GM12878 (cell line): ENCODE data around the gene TEX101. TPM values are rescaled to one million over a fixed set of nuclear protein-coding genes. Genes with fewer than 3 reads are reported as not detected.

Source experiments
- ATAC-seq: fragments of 200-7000 bp; cut with Tn5 transposase; 3 replicates; pipeline ENCODE4 v1.9.1; 2020; ENCODE audit warnings: mild to moderate bottlenecking, moderate library complexity
- BruUV-seq: library from RNA; stranded (reverse); fragments of 400-500 nt; replicated peaks from 2 replicates; lab custom pipeline; 2021; lab: Mats Ljungman, UMichigan
- CTCF ChIA-PET: fragments of 300-600 bp; sonication (Branson Sonifier 250); formaldehyde crosslinking; extraction: SDS; loops from one replicate; lab custom pipeline; 2021; ENCODE audit warnings: inconsistent platforms; lab: Yijun Ruan, JAX
- POLR2A ChIA-PET: fragments of 350-600 bp; formaldehyde crosslinking; extraction: SDS; loops from one replicate; lab custom pipeline; 2021; ENCODE audit warnings: inconsistent platforms; lab: Charles Lee
- RAD21 ChIA-PET: fragments of 300-600 bp; sonication (Branson Sonifier 250); formaldehyde crosslinking; loops from one replicate; lab custom pipeline; 2023; ENCODE audit warnings: antibody characterized with exemption; ENCODE audit not compliant: unreplicated experiment; lab: Charles Lee
- SMC1A ChIA-PET: fragments of 300-600 bp; sonication (Branson Sonifier 250); formaldehyde crosslinking; loops from one replicate; lab custom pipeline; 2023; ENCODE audit not compliant: unreplicated experiment, uncharacterized antibody; lab: Charles Lee
- DNase-seq: peaks from one replicate; pipeline ENCODE4 v3.0.0-alpha.2; 2011; ENCODE audit warnings: low read depth, low spot score
- FAIRE-seq: peaks from 3 replicates; lab custom pipeline; 2011; peaks lifted over from hg19 to GRCh38; lab: Jason Lieb, UNC
- H2AFZ ChIP-seq: 2 replicates; pipeline ENCODE4 v1.6.0; 2011; ENCODE audit warnings: low read depth, low read length, control low read depth; ENCODE audit not compliant: control insufficient read depth
- H3K27ac ChIP-seq: 2 replicates; pipeline ENCODE4 v1.5.1; 2011; ENCODE audit warnings: control low read depth; ENCODE audit not compliant: control insufficient read depth, insufficient read depth
- H3K27me3 ChIP-seq, 2 experiments: replicated peaks in 1 of 2; 2 replicates each; pipeline versions ENCODE4 v1.6.0 to v1.6.1; 2011; ENCODE audit warnings: low read length in 1 of 2; ENCODE audit not compliant: control insufficient read depth in 2 of 2, insufficient read depth in 2 of 2
- H3K36me3 ChIP-seq, 2 experiments: 2 replicates each; pipeline ENCODE4 v1.5.1; 2011; ENCODE audit warnings: low read length in 1 of 2; ENCODE audit not compliant: control insufficient read depth in 2 of 2, insufficient read depth in 2 of 2
- H3K4me1 ChIP-seq: 2 replicates; pipeline ENCODE4 v1.6.1; 2011; ENCODE audit warnings: mild to moderate bottlenecking, low read length, moderate library complexity, mixed read lengths; ENCODE audit not compliant: control insufficient read depth, insufficient read depth
- H3K4me2 ChIP-seq: 2 replicates; pipeline ENCODE4 v1.6.0; 2011; ENCODE audit warnings: control low read depth; ENCODE audit not compliant: control insufficient read depth, insufficient read depth
- H3K4me3 ChIP-seq: fragments of 200-600 bp; sonication (generic); 2 replicates; pipeline ENCODE4 v1.5.1; 2016
- H3K79me2 ChIP-seq: 2 replicates; pipeline ENCODE4 v1.6.0; 2011; ENCODE audit warnings: low read length; ENCODE audit not compliant: control insufficient read depth, insufficient read depth
- H3K9ac ChIP-seq: 2 replicates; pipeline ENCODE4 v1.8.0; 2011; ENCODE audit warnings: low read length, control low read depth, mixed read lengths; ENCODE audit not compliant: control insufficient read depth, insufficient read depth
- H3K9me3 ChIP-seq: replicated peaks from 3 replicates; pipeline ENCODE4 v1.5.1; 2011; ENCODE audit warnings: mild to moderate bottlenecking, low read length; ENCODE audit not compliant: control insufficient read depth, insufficient read depth
- H4K20me1 ChIP-seq: 2 replicates; pipeline ENCODE4 v1.6.0; 2011; ENCODE audit not compliant: control insufficient read depth, insufficient read depth
- BCL11A ChIP-seq: IDR thresholded peaks from 2 replicates; pipeline ENCODE4 v1.6.1; 2011; ENCODE audit warnings: low read depth, low read length
- CEBPZ ChIP-seq: fragments of 150-350 bp; IDR thresholded peaks from 2 replicates; pipeline ENCODE4 v1.6.1; 2016; ENCODE audit warnings: low read depth, low read length
- CREB1 ChIP-seq: IDR thresholded peaks from 2 replicates; pipeline ENCODE4 v1.6.1; 2012; ENCODE audit warnings: low read depth, mild to moderate bottlenecking, inconsistent platforms
- CREM ChIP-seq: IDR thresholded peaks from 2 replicates; pipeline ENCODE4 v1.6.1; 2014; ENCODE audit warnings: antibody characterized with exemption, low read depth
- ESRRA ChIP-seq: IDR thresholded peaks from 2 replicates; pipeline ENCODE4 v1.6.1; 2012; ENCODE audit warnings: mild to moderate bottlenecking, low read length, improper control_type of control experiment
- IKZF2 ChIP-seq, 2 experiments: fragments of 450-650 bp; IDR thresholded peaks; 2 replicates each; pipeline ENCODE4 v1.6.1; 2017; ENCODE audit warnings: mild to moderate bottlenecking in 2 of 2, moderate library complexity in 2 of 2
- KAT2A ChIP-seq: conservative IDR thresholded peaks from 2 replicates; pipeline ENCODE4 v1.6.1; 2011; ENCODE audit warnings: low read depth, low read length; ENCODE audit not compliant: control insufficient read depth
- KDM1A ChIP-seq: fragments of 200-600 bp; sonication (generic); IDR thresholded peaks from 2 replicates; pipeline ENCODE4 v1.6.1; 2016; ENCODE audit warnings: borderline replicate concordance
- MLLT1 ChIP-seq: fragments of 450-650 bp; IDR thresholded peaks from 2 replicates; pipeline ENCODE4 v1.6.1; 2016; ENCODE audit warnings: mild to moderate bottlenecking
- NKRF ChIP-seq: fragments of 450-650 bp; conservative IDR thresholded peaks from 2 replicates; pipeline ENCODE4 v1.6.1; 2017; ENCODE audit warnings: mild to moderate bottlenecking, moderate library complexity
- NR2C2 ChIP-seq: IDR thresholded peaks from 2 replicates; pipeline ENCODE4 v1.6.1; 2011; ENCODE audit warnings: borderline replicate concordance, low read depth; ENCODE audit not compliant: control insufficient read depth, insufficient read length
- PKNOX1 ChIP-seq: fragments of 450-650 bp; IDR thresholded peaks from 2 replicates; pipeline ENCODE4 v1.6.1; 2016; ENCODE audit warnings: mild to moderate bottlenecking
- POLR2A ChIP-seq: IDR thresholded peaks from 2 replicates; pipeline ENCODE4 v1.6.1; 2011; ENCODE audit warnings: low read depth, mild to moderate bottlenecking, low read length
- RB1 ChIP-seq: fragments of 450-650 bp; formaldehyde crosslinking; IDR thresholded peaks from 2 replicates; pipeline ENCODE4 v1.6.1; 2017; ENCODE audit warnings: mild to moderate bottlenecking, borderline replicate concordance
- STAT1 ChIP-seq: fragments of 450-650 bp; conservative IDR thresholded peaks from 2 replicates; pipeline ENCODE4 v1.6.1; 2014; ENCODE audit warnings: antibody characterized with exemption, mild to moderate bottlenecking
- ZNF24 ChIP-seq: fragments of 450-650 bp; IDR thresholded peaks from 2 replicates; pipeline ENCODE4 v1.6.1; 2017; ENCODE audit warnings: antibody characterized with exemption, mild to moderate bottlenecking
- ZNF622 ChIP-seq: fragments of 450-650 bp; IDR thresholded peaks from 2 replicates; pipeline ENCODE4 v1.6.1; 2017; ENCODE audit warnings: mild to moderate bottlenecking, inconsistent platforms
- WGBS: methylation state at CpG from one replicate; pipeline ENCODE4 v1.1.6; 2016; ENCODE audit warnings: low lambda C conversion rate; ENCODE audit not compliant: insufficient replicate concordance, insufficient coverage; ENCODE audit errors: missing lambda C conversion rate; 5-methylcytosine and 5-hydroxymethylcytosine counted together
- in situ Hi-C: fragments of 300-500 bp; cut with MboI; formaldehyde crosslinking; loops from 9 replicates; pipeline ENCODE4 v1.14.3; 2018; ENCODE audit warnings: mixed read lengths
- intact Hi-C: fragments of 100-400 bp; cut with micrococcal nuclease; formaldehyde crosslinking; loops from one replicate; pipeline ENCODE4 v1.14.2; 2022; ENCODE audit not compliant: unreplicated experiment
- polyA plus RNA-seq, 11 experiments: library from polyadenylated mRNA; depleted of rRNA in 4 of 11; unstranded in 6 of 11; stranded (reverse) in 5 of 11; fragments of >200 nt; fragmentation: Nextera tagmentation in 4 of 11; fragmentation: Illumina TruSeq in 1 of 11; extraction: Ambion mirVana in 4 of 11; extraction: Trizol in 1 of 11; gene quantifications; 1 replicate in 1 of 11; 2 replicates in 10 of 11; pipeline versions ENCODE4 v1.2.1 to v1.2.3, GENCODE V29; 2011 to 2016; ENCODE audit warnings: inconsistent platforms in 2 of 11, missing spikeins in 2 of 11, low read depth in 1 of 11
- total RNA-seq, 4 experiments: library from RNA; depleted of rRNA in 3 of 4; stranded (reverse); fragments of >200 nt in 3 of 4; fragmentation: Illumina TruSeq in 1 of 4; extraction: Trizol in 1 of 4; gene quantifications; 2 replicates each; pipeline versions ENCODE4 v1.2.1 to v1.2.3, GENCODE V29; 2013 to 2021

Gene TEX101
- total and polyA plus RNA-seq, 10 of the 15 experiments (the other 5 are each of a cell fraction or from before 2014, with no cell fraction given): not detected

GRCh38 chr19:43461303-43461702 is 46.6 kb downstream of the TEX101 start:
- H3K4me3 ChIP-seq: no peak overlapping the region
- no peaks in the 10 kb centered on the region for H3K27me3 ChIP-seq
- POLR2A ChIA-PET: no interaction called here
- no peak for ATAC-seq
- no peak overlapping the region for H3K4me2 ChIP-seq
- RAD21 ChIA-PET: interaction anchor here (0.7 to 1.0 kb wide), 2 partner anchors 14 to 43 kb away, joined by 3 read pairs; no protein-coding TSS in a partner anchor
- no peak for DNase-seq
- whole genome bisulfite sequencing: 55% methylated on average over 12 of the region's 12 CpGs
- no peak overlapping the region for H3K9ac ChIP-seq
- CTCF ChIA-PET: interaction anchor here (2.1 to 2.4 kb wide), 2 partner anchors 14 to 43 kb away, joined by 7 to 11 read pairs; partner anchors contain the start of gene PHLDB3
- no peak overlapping the region for H2AFZ ChIP-seq
- no peaks in the 10 kb centered on the region for H4K20me1 ChIP-seq
- H3K4me1 ChIP-seq: peaks cover 8% of the 10 kb centered on the region; the same call in 1 of the 2 replicates
- BruUV-seq: no TSS peak
- intact Hi-C loops: loop anchor here (5.0 kb wide), 1 partner anchor 41 kb away; the partner anchor contains the start of gene PHLDB3
- H3K27ac ChIP-seq: no peak overlapping the region
- no peaks in the 10 kb centered on the region for H3K9me3 ChIP-seq
- SMC1A ChIA-PET: interaction anchor here (1.1 to 4.5 kb wide), 2 partner anchors 13 to 58 kb away, joined by 5 to 21 read pairs; no protein-coding TSS in a partner anchor
- in situ Hi-C loops: no loop called here
- no peak for FAIRE-seq
- H3K36me3 ChIP-seq: no peaks in the 10 kb centered on the region
- no peaks in the 10 kb centered on the region for H3K79me2 ChIP-seq
- TF ChIP-seq CREM: no peak
- TF ChIP-seq KDM1A: no peak
- TF ChIP-seq IKZF2 (IDR thresholded peaks at IDR 0.05): no peak
- TF ChIP-seq BCL11A: no peak
- TF ChIP-seq CREB1: no peak
- no peak for TF ChIP-seq ESRRA
- TF ChIP-seq NKRF: no peak
- no peak for TF ChIP-seq RB1
- TF ChIP-seq ZNF622: no peak
- TF ChIP-seq NR2C2: no peak
- TF ChIP-seq STAT1: no peak
- TF ChIP-seq MLLT1: no peak
- TF ChIP-seq KAT2A: no peak
- TF ChIP-seq PKNOX1: no peak
- no peak for TF ChIP-seq ZNF24
- no peak for TF ChIP-seq POLR2A
- no peak for TF ChIP-seq CEBPZ
